GM19468 (cell line): ENCODE data around the gene MYRF.

Experiments
- ATAC-seq: cut with Tn5 transposase; IDR thresholded peaks from one replicate; pipeline ENCODE4 v1.9.1; 2021; ENCODE audit warnings: mild to moderate bottlenecking, moderate library complexity, moderate number of reproducible peaks; ENCODE audit not compliant: unreplicated experiment; ENCODE audit errors: extremely low read depth

MYRF gene

GRCh38 chr11:61718046-61718531 is 34.3 kb upstream of the MYRF start:
- ATAC-seq, result no peak

GRCh38 chr11:61718621-61719302 is 33.7 kb upstream of the MYRF start:
- ATAC-seq, result no peak

- ATAC-seq, result no peak
These were observed 32.5 kb upstream of the MYRF start for GRCh38 chr11:61719978-61720377.

GRCh38 chr11:61720597-61720996 is 31.8 kb upstream of the MYRF start:
- ATAC-seq, result no peak

- no peak for ATAC-seq
These were observed 28.0 kb upstream of the MYRF start for GRCh38 chr11:61724437-61724836.

- no peak for ATAC-seq
These were observed 26.6 kb upstream of the MYRF start for GRCh38 chr11:61725781-61726231.

GRCh38 chr11:61726775-61727174 is 25.7 kb upstream of the MYRF start:
- ATAC-seq, result no peak

GRCh38 chr11:61727401-61727811 is 25.0 kb upstream of the MYRF start:
- ATAC-seq, result no peak

GRCh38 chr11:61728066-61728939 is 24.1 kb upstream of the MYRF start:
- no peak for ATAC-seq

GRCh38 chr11:61728940-61729219 is 23.6 kb upstream of the MYRF start:
- no peak for ATAC-seq

- ATAC-seq, result no peak
These were observed 22.0 kb upstream of the MYRF start for GRCh38 chr11:61730240-61730994.

GRCh38 chr11:61731211-61731951 is 21.1 kb upstream of the MYRF start:
- ATAC-seq, result no peak

- no peak for ATAC-seq
These were observed 20.3 kb upstream of the MYRF start for GRCh38 chr11:61731952-61732675.

- ATAC-seq, result no peak
These were observed 19.7 kb upstream of the MYRF start for GRCh38 chr11:61732705-61733104.

- peak; percentile 84 for ATAC-seq
These were observed 19.1 kb upstream of the MYRF start for GRCh38 chr11:61733120-61733978.

GRCh38 chr11:61734767-61735166 is 17.7 kb upstream of the MYRF start:
- no peak for ATAC-seq

GRCh38 chr11:61735391-61735790 is 17.0 kb upstream of the MYRF start:
- no peak for ATAC-seq

- no peak for ATAC-seq
These were observed 16.1 kb upstream of the MYRF start for GRCh38 chr11:61736310-61736709.

GRCh38 chr11:61737131-61737530 is 15.3 kb upstream of the MYRF start:
- no peak for ATAC-seq
